Mesenchymal stem cell (in vitro differentiated cells and primary cell): ENCODE results near the gene MED8.

ENCODE experiments used
- DNase-seq: peaks from one replicate; pipeline ENCODE4 v3.0.0-alpha.2; 2013
- H2AFZ ChIP-seq: one replicate; pipeline ENCODE4 v1.6.1; 2013; ENCODE audit warnings: low read depth, mild to moderate bottlenecking, control low read depth, inconsistent platforms, low read length, moderate library complexity
- H2AK5ac ChIP-seq: 2 replicates; pipeline ENCODE4 v1.6.1; 2013; ENCODE audit warnings: low read length, moderate library complexity, mild to moderate bottlenecking, inconsistent platforms; ENCODE audit not compliant: severe bottlenecking
- H2BK120ac ChIP-seq: one replicate; pipeline ENCODE4 v1.6.1; 2013; ENCODE audit warnings: low read depth, mild to moderate bottlenecking, inconsistent platforms, low read length, moderate library complexity
- H2BK12ac ChIP-seq, 2 experiments: one replicate each; pipeline ENCODE4 v1.6.1; 2013; ENCODE audit warnings: inconsistent platforms in 2 of 2, low read length in 2 of 2, mild to moderate bottlenecking in 2 of 2, moderate library complexity in 2 of 2, control low read depth in 1 of 2
- H2BK15ac ChIP-seq: one replicate; pipeline ENCODE4 v1.6.1; 2013; ENCODE audit warnings: mild to moderate bottlenecking, low read depth, inconsistent platforms; ENCODE audit not compliant: poor library complexity, severe bottlenecking
- H2BK5ac ChIP-seq: 2 replicates; pipeline ENCODE4 v1.6.1; 2013; ENCODE audit warnings: low read depth, mild to moderate bottlenecking, low read length, control low read depth, inconsistent platforms; ENCODE audit not compliant: poor library complexity, severe bottlenecking
- H3K14ac ChIP-seq, 2 experiments: one replicate each; pipeline ENCODE4 v1.6.1; 2013; ENCODE audit warnings: inconsistent platforms in 2 of 2, low read length in 2 of 2, control low read depth in 1 of 2, mild to moderate bottlenecking in 1 of 2, moderate library complexity in 1 of 2
- H3K18ac ChIP-seq, 2 experiments: one replicate each; pipeline ENCODE4 v1.6.1; 2013; ENCODE audit warnings: inconsistent platforms in 2 of 2, low read length in 2 of 2, control low read depth in 1 of 2, low read depth in 1 of 2, mild to moderate bottlenecking in 1 of 2
- H3K23ac ChIP-seq, 2 experiments: one replicate each; pipeline ENCODE4 v1.6.1; 2013; ENCODE audit warnings: inconsistent platforms in 2 of 2, low read length in 2 of 2, mild to moderate bottlenecking in 2 of 2, moderate library complexity in 2 of 2, control low read depth in 1 of 2
- H3K27ac ChIP-seq: 2 replicates; pipeline ENCODE4 v1.5.1; 2013; ENCODE audit warnings: mild to moderate bottlenecking, moderate library complexity, low read length, control low read depth, inconsistent platforms; ENCODE audit not compliant: poor library complexity, severe bottlenecking
- H3K27me3 ChIP-seq, 2 experiments: 2 replicates each; pipeline versions ENCODE4 v1.6.1 to v1.7.0; 2013; ENCODE audit warnings: low read length in 2 of 2, mild to moderate bottlenecking in 2 of 2, moderate library complexity in 2 of 2, control low read depth in 1 of 2, inconsistent platforms in 1 of 2; ENCODE audit not compliant: control insufficient read depth in 1 of 2, insufficient read depth in 1 of 2
- H3K36me3 ChIP-seq, 2 experiments: 2 replicates each; pipeline versions ENCODE4 v1.6.1 to v1.7.0; 2013; ENCODE audit warnings: low read length in 2 of 2, control low read depth in 1 of 2, inconsistent platforms in 1 of 2, low read depth in 1 of 2, mild to moderate bottlenecking in 1 of 2; ENCODE audit not compliant: insufficient read depth in 2 of 2, control insufficient read depth in 1 of 2
- H3K4ac ChIP-seq, 2 experiments: one replicate each; pipeline ENCODE4 v1.6.1; 2013; ENCODE audit warnings: inconsistent platforms in 2 of 2, low read length in 2 of 2, mild to moderate bottlenecking in 2 of 2, moderate library complexity in 2 of 2, control low read depth in 1 of 2, low read depth in 1 of 2
- H3K4me1 ChIP-seq: 2 replicates; pipeline ENCODE4 v1.6.1; 2013; ENCODE audit warnings: low read depth, low read length, control low read depth; ENCODE audit not compliant: control insufficient read depth, insufficient read depth
- H3K4me2 ChIP-seq: 2 replicates; pipeline ENCODE4 v1.6.1; 2013; ENCODE audit warnings: low read length, mild to moderate bottlenecking, inconsistent platforms; ENCODE audit not compliant: poor library complexity, severe bottlenecking
- H3K4me3 ChIP-seq, 2 experiments: 2 replicates each; pipeline versions ENCODE4 v1.5.1 to v1.7.0; 2013; ENCODE audit warnings: low read length in 2 of 2, mild to moderate bottlenecking in 2 of 2, control low read depth in 1 of 2, low read depth in 1 of 2; ENCODE audit not compliant: insufficient read depth in 1 of 2
- H3K79me1 ChIP-seq: replicated peaks from 2 replicates; pipeline ENCODE4 v1.6.1; 2013; ENCODE audit warnings: mild to moderate bottlenecking, control low read depth, low read length, inconsistent platforms; ENCODE audit not compliant: poor library complexity, severe bottlenecking
- H3K9ac ChIP-seq: 2 replicates; pipeline ENCODE4 v1.7.0; 2013; ENCODE audit warnings: mild to moderate bottlenecking, low read length, moderate library complexity
- H3K9me3 ChIP-seq: 2 replicates; pipeline ENCODE4 v1.7.0; 2013; ENCODE audit warnings: mild to moderate bottlenecking, low read length; ENCODE audit not compliant: control insufficient read depth
- H4K8ac ChIP-seq: one replicate; pipeline ENCODE4 v1.6.1; 2013; ENCODE audit warnings: inconsistent platforms, mild to moderate bottlenecking, low read length, moderate library complexity
- H4K91ac ChIP-seq: one replicate; pipeline ENCODE4 v1.6.1; 2013; ENCODE audit warnings: mild to moderate bottlenecking, low read length, inconsistent platforms
- WGBS: methylation state at CpG from one replicate; pipeline ENCODE4 v1.1.7; 2013; ENCODE audit warnings: mixed read lengths; 5-methylcytosine and 5-hydroxymethylcytosine counted together

MED8 gene

GRCh38 chr1:43421976-43422750, 32.6 kb upstream of the MED8 start:
- no peaks in the 10 kb centered on the region for H3K9me3 ChIP-seq
- no peak overlapping the region for H2AFZ ChIP-seq
- peaks cover 87 to 98% of the 10 kb centered on the region in 2 experiments for H3K36me3 ChIP-seq
- no peak overlapping the region for H3K23ac ChIP-seq
- no peak overlapping the region for H2BK15ac ChIP-seq
- no peak overlapping the region for H3K27ac ChIP-seq
- H2AK5ac ChIP-seq: no peak overlapping the region
- no peaks in the 10 kb centered on the region for H3K4me1 ChIP-seq
- H2BK120ac ChIP-seq: no peak overlapping the region
- no peak overlapping the region for H4K91ac ChIP-seq
- H4K8ac ChIP-seq: no peak overlapping the region
- H3K79me1 ChIP-seq: peaks cover 4% of the 10 kb centered on the region
- H3K27me3 ChIP-seq: no peaks in the 10 kb centered on the region
- no peak overlapping the region for H3K4me3 ChIP-seq
- no peak for DNase-seq
- H3K14ac ChIP-seq: no peak overlapping the region
- no peak overlapping the region for H2BK12ac ChIP-seq
- no peak overlapping the region for H3K4ac ChIP-seq
- no peak overlapping the region for H3K9ac ChIP-seq
- H3K18ac ChIP-seq: no peak overlapping the region
- H3K4me2 ChIP-seq: no peak overlapping the region
- WGBS: 92% methylated on average over 9 of the region's 12 CpGs
- no peak overlapping the region for H2BK5ac ChIP-seq

- no peak overlapping the region for H2BK120ac ChIP-seq
- H3K27ac ChIP-seq: no peak overlapping the region
- DNase-seq: no peak
- H2AK5ac ChIP-seq: no peak overlapping the region
- H4K8ac ChIP-seq: no peak overlapping the region
- H3K4me2 ChIP-seq: no peak overlapping the region
- no peak overlapping the region for H3K18ac ChIP-seq
- H3K14ac ChIP-seq: no peak overlapping the region
- H3K9me3 ChIP-seq: no peaks in the 10 kb centered on the region
- no peak overlapping the region for H2AFZ ChIP-seq
- H3K4me3 ChIP-seq: no peak overlapping the region
- no peak overlapping the region for H2BK5ac ChIP-seq
- no peak overlapping the region for H2BK15ac ChIP-seq
- no peak overlapping the region for H3K9ac ChIP-seq
- H3K36me3 ChIP-seq: peaks cover 82 to 98% of the 10 kb centered on the region in 2 experiments
- WGBS: 94% methylated on average over 6 of the region's 6 CpGs
- no peak overlapping the region for H4K91ac ChIP-seq
- H3K27me3 ChIP-seq: no peaks in the 10 kb centered on the region
- H3K79me1 ChIP-seq: peaks cover 4% of the 10 kb centered on the region
- no peak overlapping the region for H3K23ac ChIP-seq
- no peak overlapping the region for H3K4ac ChIP-seq
- H2BK12ac ChIP-seq: no peak overlapping the region
- H3K4me1 ChIP-seq: no peaks in the 10 kb centered on the region
Observed at GRCh38 chr1:43421396-43421795, 31.8 kb upstream of the MED8 start.

DNA sequence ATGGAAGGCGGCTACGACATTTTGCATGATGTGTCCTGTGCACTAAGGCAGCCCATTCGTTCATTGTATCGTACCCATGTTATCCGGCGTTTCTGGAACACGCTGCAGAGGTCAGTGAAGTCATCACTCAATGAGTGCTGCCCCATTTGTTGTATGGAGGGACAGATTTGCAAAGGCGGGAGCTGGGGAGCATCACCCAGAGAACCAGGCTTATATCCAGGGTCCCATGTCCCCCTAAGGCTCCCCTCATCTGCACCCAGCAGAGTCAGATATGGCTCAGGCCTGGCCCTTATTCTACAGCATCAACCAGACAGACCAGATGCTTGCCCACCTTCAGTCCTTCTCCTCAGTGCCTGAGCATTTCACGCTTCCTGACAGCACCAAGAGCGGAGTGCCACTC, 31.3 kb upstream of the MED8 start:
- Histone ChIP-seq H3K23ac (no peak overlapping the region), H3K18ac (no peak overlapping the region), H3K36me3 (peaks cover 82 to 98% of the 10 kb centered on the region in 2 experiments), H3K4me1 (no peaks in the 10 kb centered on the region), H4K91ac (no peak overlapping the region), H3K27ac (no peak overlapping the region), H3K4me3 (no peak overlapping the region), H2AFZ (no peak overlapping the region), H3K9ac (no peak overlapping the region), H2BK12ac (no peak overlapping the region), H3K14ac (no peak overlapping the region), H3K4me2 (no peak overlapping the region), H3K27me3 (no peaks in the 10 kb centered on the region), H3K79me1 (peaks cover 4% of the 10 kb centered on the region), H2BK5ac (no peak overlapping the region), H2BK120ac (no peak overlapping the region), H3K9me3 (no peaks in the 10 kb centered on the region), H2BK15ac (no peak overlapping the region), H2AK5ac (no peak overlapping the region), H3K4ac (no peak overlapping the region), H4K8ac (no peak overlapping the region)
- no peak for DNase-seq
- over 99% methylated on average over 10 of the region's 10 CpGs for WGBS

- Histone ChIP-seq H2AFZ (no peak overlapping the region), H3K18ac (no peak overlapping the region), H2BK120ac (no peak overlapping the region), H2AK5ac (no peak overlapping the region), H3K9ac (no peak overlapping the region), H4K8ac (no peak overlapping the region), H3K23ac (no peak overlapping the region), H3K9me3 (no peaks in the 10 kb centered on the region), H3K4me3 (no peak overlapping the region), H3K27me3 (no peaks in the 10 kb centered on the region), H3K79me1 (peaks cover 4% of the 10 kb centered on the region), H3K4ac (no peak overlapping the region), H3K36me3 (peaks cover 80 to 98% of the 10 kb centered on the region in 2 experiments), H2BK12ac (no peak overlapping the region), H3K14ac (no peak overlapping the region), H3K4me2 (no peak overlapping the region), H2BK5ac (no peak overlapping the region), H2BK15ac (no peak overlapping the region), H4K91ac (no peak overlapping the region), H3K4me1 (no peaks in the 10 kb centered on the region), H3K27ac (no peak overlapping the region)
- no peak for DNase-seq
- 95% methylated on average over 13 of the region's 13 CpGs for WGBS
Observed at GRCh38 chr1:43419627-43420425, 30.2 kb upstream of the MED8 start.
